ENCODE results near the gene CHRND.

The CHRND gene

DNA sequence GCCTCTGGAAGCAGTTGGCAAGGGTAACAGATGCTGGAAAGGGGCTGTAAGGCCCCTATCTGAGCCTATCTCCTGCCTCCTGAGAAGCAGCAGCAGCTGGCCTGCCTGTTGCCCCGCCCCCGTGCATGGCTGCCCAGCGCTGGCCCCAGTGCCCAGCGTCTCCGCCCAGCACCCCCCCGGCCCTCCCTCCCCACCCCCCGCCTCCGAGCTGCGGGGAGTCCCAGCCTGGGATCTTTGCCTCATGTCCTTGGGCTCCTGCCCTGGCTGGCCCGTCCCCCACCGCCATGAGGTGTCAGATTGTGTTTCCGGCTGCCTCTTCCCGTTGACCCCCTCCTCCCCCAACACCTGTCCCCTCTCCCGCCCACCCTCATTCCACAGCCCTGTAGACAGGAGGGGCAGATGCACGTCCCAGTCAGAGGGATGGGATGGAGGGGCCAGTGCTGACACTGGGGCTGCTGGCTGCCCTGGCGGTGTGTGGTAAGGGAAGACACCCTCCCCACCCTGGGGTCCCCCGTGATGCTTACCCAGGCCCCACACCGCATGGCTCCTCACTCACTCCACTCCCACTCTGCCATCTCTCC lies at the start of gene CHRND:
CHRND (plus strand) TSS at position 370 of the 581 bp plus-strand sequence; CDS start at position 426, 56 bp downstream.
- peaks cover 85% of the 10 kb centered on the region for H3K27me3 Mint-ChIP-seq
- H3K9me3 Mint-ChIP-seq = no peaks in the 10 kb centered on the region
- CTCF ChIA-PET = no interaction called here
- no peak within 1 kb of the TSS for H3K4me3 Mint-ChIP-seq
- no peak for DNase-seq
- H3K27ac Mint-ChIP-seq = no peak within 1 kb of the TSS
- peaks cover 24% of the 10 kb centered on the region for H3K4me1 Mint-ChIP-seq
- no peaks in the 10 kb centered on the region for H3K36me3 Mint-ChIP-seq

GRCh38 chr2:232476791-232477190 lies 49.2 kb upstream of the CHRND start:
- DNase-seq = peak; percentile 13
- H3K36me3 Mint-ChIP-seq = no peaks in the 10 kb centered on the region
- no peaks in the 10 kb centered on the region for H3K9me3 Mint-ChIP-seq
- peaks cover 48% of the 10 kb centered on the region for H3K27me3 Mint-ChIP-seq
- H3K4me1 Mint-ChIP-seq = no peaks in the 10 kb centered on the region
- H3K4me3 Mint-ChIP-seq = no peak overlapping the region
- no peak overlapping the region for H3K27ac Mint-ChIP-seq
- CTCF ChIA-PET = interaction anchor here (0.6 kb wide), 1 partner anchor 1492 kb away, joined by 3 read pairs; no protein-coding TSS in a partner anchor

- no peak overlapping the region for H3K27ac Mint-ChIP-seq
- peaks cover 46% of the 10 kb centered on the region for H3K27me3 Mint-ChIP-seq
- H3K9me3 Mint-ChIP-seq = no peaks in the 10 kb centered on the region
- CTCF ChIA-PET = interaction anchor here (0.7 kb wide), 1 partner anchor 96 kb away, joined by 3 read pairs; no protein-coding TSS in a partner anchor
- peak; percentile 9 for DNase-seq
- H3K36me3 Mint-ChIP-seq = no peaks in the 10 kb centered on the region
- no peak overlapping the region for H3K4me3 Mint-ChIP-seq
- H3K4me1 Mint-ChIP-seq = no peaks in the 10 kb centered on the region
Observed at GRCh38 chr2:232477751-232478510, 48.0 kb upstream of the CHRND start.

- peak; percentile 8 for DNase-seq
- Mint-ChIP-seq H3K27ac (no peak overlapping the region), H3K36me3 (no peaks in the 10 kb centered on the region), H3K4me3 (no peak overlapping the region), H3K9me3 (no peaks in the 10 kb centered on the region), H3K27me3 (peaks cover 45% of the 10 kb centered on the region), H3K4me1 (no peaks in the 10 kb centered on the region)
- CTCF ChIA-PET = no interaction called here
Observed at GRCh38 chr2:232478571-232479340, 47.2 kb upstream of the CHRND start.

DNA sequence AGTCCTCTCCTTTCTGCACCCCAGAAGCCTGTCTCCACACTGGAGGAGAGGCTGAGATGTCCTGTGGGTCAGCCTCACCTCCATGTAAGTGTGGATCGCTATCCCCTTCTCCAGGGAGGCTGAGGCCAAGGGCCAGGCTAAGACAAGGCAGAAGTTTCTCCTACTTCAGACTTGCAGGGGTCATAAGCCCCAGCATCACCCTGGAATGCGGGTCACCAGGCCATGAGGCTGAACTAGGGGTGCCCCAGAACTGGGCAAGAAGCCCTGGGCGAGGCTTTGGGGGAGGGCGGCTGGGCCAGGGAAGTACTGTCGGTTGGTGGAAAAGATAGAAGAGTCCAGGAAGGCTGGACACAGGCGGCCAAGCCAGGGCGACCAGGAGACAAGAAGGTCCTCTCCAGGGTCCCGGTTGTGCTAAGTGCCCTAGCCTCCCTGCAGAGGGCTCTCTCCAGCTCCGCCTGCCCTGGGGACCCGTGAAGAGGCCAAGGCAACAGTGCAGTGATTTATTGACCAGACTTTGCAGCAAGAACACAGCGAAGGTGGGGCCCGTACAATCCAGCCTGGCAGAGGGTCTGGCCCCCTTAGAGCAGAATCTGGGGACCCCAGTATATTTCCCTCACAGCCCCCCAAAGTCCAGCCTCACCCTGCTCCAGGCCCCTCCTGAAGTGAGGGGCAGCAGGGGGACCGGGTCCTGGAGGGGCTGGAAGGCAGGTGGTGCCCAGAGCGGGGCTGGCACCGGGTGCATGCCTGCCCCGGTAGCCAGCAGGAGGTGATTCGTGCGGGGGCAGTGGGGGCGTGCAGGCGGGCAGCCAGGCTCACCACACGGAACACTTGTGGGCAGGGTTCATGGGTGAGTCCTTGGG lies 46.4 kb upstream of the CHRND start:
- CTCF ChIA-PET = no interaction called here
- Mint-ChIP-seq H3K27me3 (peaks cover 45% of the 10 kb centered on the region), H3K9me3 (no peaks in the 10 kb centered on the region), H3K4me3 (no peak overlapping the region), H3K36me3 (no peaks in the 10 kb centered on the region), H3K4me1 (no peaks in the 10 kb centered on the region), H3K27ac (no peak overlapping the region)
- peak; percentile 2 for DNase-seq

DNA sequence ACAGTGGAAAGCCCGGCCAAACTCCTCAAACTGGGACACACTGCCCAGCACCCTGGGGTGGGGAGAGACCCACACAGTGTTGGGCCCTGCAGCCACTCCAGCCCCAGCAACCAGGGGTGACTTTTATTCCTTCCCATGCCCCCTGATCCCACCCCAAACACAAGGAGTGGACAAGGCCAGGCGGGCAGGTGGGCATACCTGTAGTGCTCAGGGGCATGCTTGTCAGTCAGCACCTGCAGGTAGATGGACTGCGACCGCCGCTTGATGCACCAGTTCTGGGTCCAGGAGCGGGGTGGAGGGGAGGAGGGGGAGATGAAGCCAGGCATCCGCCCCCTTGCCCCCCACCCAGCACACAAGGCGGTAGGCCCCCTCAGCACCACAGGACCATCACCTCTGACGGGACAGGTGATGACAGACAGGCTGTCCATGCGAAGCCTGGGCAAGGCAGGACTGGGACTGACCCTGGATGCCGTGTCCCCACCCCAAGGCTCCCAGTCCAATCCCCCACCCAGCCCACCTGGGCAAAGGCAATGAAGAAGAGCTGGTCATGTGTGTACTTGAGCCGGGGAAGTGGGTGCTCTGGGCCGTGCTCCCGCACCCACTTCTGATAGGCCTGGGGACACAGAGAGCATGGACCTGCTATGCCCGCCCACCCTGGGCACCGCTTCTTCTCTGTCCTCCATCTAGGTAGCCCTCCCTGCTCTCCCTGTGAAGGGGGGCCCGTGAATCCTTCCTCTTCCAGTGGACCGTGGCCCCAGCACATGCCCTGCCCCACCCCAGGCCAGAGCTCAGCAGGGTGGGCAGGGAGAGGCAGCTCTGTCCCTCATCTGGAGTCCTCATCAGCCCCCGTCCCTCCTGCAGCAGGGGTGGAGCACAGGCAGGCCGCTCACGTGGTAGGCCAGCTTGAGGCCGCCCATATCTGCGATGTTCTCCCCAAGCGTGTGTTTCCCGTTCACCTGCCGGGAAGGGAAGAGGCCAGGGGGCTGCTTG lies 45.5 kb upstream of the CHRND start:
- Mint-ChIP-seq H3K27me3 (peaks cover 45% of the 10 kb centered on the region), H3K4me1 (peaks cover 6% of the 10 kb centered on the region), H3K36me3 (no peaks in the 10 kb centered on the region), H3K4me3 (no peak overlapping the region), H3K9me3 (no peaks in the 10 kb centered on the region), H3K27ac (no peak overlapping the region)
- CTCF ChIA-PET = no interaction called here
- peak; percentile 13 for DNase-seq

GRCh38 chr2:232481322-232482140 lies 44.4 kb upstream of the CHRND start:
- no peak overlapping the region for H3K27ac Mint-ChIP-seq
- no peak overlapping the region for H3K4me3 Mint-ChIP-seq
- peaks cover 49% of the 10 kb centered on the region for H3K27me3 Mint-ChIP-seq
- H3K9me3 Mint-ChIP-seq = no peaks in the 10 kb centered on the region
- DNase-seq = peak; percentile 17
- no peaks in the 10 kb centered on the region for H3K36me3 Mint-ChIP-seq
- peaks cover 6% of the 10 kb centered on the region for H3K4me1 Mint-ChIP-seq
- CTCF ChIA-PET = interaction anchor here (0.6 kb wide), 1 partner anchor 116 kb away, joined by 3 read pairs; no protein-coding TSS in a partner anchor

DNA sequence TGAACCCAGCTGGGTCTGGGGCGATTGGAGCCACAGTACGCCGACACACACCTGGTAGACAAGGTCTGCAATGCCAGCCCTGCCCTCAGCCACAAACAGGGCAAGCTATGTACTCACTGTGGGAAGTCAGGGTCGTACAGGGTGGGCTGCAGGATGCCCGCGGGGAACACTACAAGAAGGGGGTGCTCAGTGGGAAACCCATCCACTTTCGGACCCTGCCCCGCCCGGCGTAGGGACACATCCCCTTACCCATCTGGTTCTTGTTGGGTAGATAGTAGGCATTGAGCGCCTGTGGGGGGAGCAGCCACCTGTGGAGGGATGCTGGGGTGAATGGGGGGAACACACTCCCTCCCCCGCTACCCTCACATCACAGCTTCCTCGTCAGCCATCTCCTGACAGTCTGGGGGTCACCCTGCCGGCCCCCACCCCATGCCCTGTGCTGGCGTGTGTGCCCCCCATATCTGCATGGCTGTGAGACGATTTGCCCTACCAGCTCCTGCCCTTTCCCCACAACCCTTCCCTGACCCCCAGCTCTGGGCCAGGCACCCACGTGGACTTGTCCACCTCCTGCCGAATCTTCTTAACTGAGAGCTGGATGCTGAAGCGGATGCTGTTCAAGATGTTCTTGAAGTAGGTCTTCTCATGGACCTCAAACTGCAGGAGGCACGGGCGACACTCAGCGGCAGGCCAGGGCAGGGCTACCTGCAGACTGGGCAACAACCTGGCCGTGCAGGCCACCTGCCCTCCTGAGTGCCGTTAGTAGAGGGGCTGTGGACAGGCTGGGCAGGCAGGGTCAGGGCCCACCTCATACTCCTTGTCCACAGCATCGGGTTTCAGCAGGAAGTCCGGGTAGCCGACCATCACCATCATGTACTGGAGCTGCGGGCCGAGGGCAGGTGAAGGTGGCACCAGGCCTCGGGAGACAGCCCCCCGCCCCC lies 43.4 kb upstream of the CHRND start:
- CTCF ChIA-PET = interaction anchor here (0.6 kb wide), 1 partner anchor 117 kb away, joined by 3 read pairs; no protein-coding TSS in a partner anchor

DNA sequence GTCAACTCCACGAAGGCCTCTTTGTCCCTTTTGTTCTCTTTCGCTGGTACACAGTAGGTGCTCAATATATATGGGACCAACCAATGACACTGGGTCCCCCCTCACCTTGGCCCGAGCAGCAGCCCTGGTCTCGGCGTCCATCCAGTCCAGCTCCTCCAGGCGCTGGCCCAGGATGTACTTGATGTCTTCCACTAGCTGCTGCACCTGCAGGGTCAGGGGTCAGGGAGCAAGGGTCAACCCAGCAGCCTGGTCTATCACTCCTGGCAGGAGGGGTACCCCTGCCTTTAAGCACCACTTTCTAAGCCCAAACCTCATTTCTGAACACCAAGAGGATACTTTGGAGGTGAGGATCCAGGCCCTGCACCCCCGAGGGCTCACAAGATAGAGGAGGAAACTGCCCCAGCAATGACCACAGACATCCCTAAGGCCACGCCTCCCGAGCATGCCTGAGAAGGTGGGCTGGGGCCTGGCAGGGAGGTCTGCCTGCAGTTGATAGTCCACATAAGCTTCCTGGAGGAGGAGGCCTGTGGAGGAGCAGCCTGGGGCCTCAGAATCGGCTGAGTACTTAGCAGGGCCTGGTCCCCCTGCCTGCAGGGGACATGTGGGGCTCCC lies 42.5 kb upstream of the CHRND start:
- DNase-seq = no peak
- CTCF ChIA-PET = no interaction called here
- Mint-ChIP-seq H3K27ac (no peak overlapping the region), H3K36me3 (no peaks in the 10 kb centered on the region), H3K9me3 (no peaks in the 10 kb centered on the region), H3K4me1 (peaks cover 9% of the 10 kb centered on the region), H3K27me3 (peaks cover 61% of the 10 kb centered on the region), H3K4me3 (no peak overlapping the region)

More for the DNA sequence above, 43.4 kb upstream of the CHRND start:
- Mint-ChIP-seq H3K27me3 (peaks cover 55% of the 10 kb centered on the region), H3K27ac (no peak overlapping the region), H3K4me1 (peaks cover 9% of the 10 kb centered on the region), H3K9me3 (no peaks in the 10 kb centered on the region), H3K36me3 (no peaks in the 10 kb centered on the region), H3K4me3 (no peak overlapping the region)
- no peak for DNase-seq

DNA sequence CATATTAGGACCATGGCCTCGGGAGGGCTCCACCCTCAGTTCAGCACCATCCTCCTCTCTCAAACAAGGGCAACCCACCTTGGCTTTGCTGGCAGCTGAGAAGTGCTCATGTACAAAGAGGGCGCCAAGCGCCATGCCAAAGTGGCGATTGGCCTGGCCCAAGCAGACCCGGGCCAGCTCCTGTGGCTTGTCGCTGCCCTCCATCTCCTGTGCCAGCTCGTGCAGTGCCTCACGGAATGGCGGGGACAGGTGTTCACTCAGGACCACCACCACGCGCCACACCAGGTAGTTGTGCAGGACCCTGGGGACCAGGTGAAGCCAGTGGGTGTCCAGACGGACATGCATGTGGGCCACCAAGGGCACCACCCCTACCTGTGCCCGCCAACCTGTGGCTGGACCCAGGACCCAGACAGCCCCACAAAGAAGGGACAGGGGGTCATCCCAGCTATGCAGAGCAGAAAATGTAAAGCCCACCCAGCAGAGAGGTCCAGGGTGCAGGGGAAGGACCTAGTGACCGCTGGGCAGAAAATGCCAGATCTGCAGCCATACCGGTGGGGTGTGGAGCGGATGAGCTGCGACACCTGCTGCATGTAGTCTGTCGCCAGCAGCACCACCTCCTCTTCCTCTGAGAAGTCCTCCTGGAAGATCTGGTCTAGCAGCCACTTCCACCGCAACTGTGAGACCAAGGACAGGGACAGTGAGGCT lies 41.9 kb upstream of the CHRND start:
- no peaks in the 10 kb centered on the region for H3K9me3 Mint-ChIP-seq
- H3K27me3 Mint-ChIP-seq = peaks cover 67% of the 10 kb centered on the region
- no peak overlapping the region for H3K4me3 Mint-ChIP-seq
- DNase-seq = peak; percentile 14
- H3K36me3 Mint-ChIP-seq = no peaks in the 10 kb centered on the region
- H3K27ac Mint-ChIP-seq = no peak overlapping the region
- CTCF ChIA-PET = no interaction called here
- peaks cover 14% of the 10 kb centered on the region for H3K4me1 Mint-ChIP-seq

Data from activated naive CD4-positive, alpha-beta T cell treated with anti-CD3 and anti-CD28 coated beads, Interleukin-2, amount 10 ng/mL, durations not matched to agents 7 days and 5 days (primary cell).